DOHH2 (cell line): ENCODE measurements around the gene PPIP5K1.
"Not testable (repeated sequence)": the region's sequence is repeated elsewhere in the genome, so short reads cannot be mapped to it uniquely, and the experiment has no call there.

ENCODE experiments used
- EZH2phosphoT487 ChIP-seq: fragments of 200-600 bp; sonication (generic); IDR thresholded peaks from 2 replicates; pipeline ENCODE4 v1.6.1; 2017; ENCODE audit warnings: borderline replicate concordance, mild to moderate bottlenecking, antibody characterized with exemption, low read length, moderate library complexity, mixed read lengths
- TF ChIP-seq, protein P1 (sequence below): fragments of 200-600 bp; sonication (generic); IDR thresholded peaks from one replicate; pipeline ENCODE4 v1.5.1; 2014; ENCODE audit warnings: antibody characterized with exemption, mild to moderate bottlenecking, low read depth, low read length; ENCODE audit not compliant: poor library complexity, severe bottlenecking

DNA sequence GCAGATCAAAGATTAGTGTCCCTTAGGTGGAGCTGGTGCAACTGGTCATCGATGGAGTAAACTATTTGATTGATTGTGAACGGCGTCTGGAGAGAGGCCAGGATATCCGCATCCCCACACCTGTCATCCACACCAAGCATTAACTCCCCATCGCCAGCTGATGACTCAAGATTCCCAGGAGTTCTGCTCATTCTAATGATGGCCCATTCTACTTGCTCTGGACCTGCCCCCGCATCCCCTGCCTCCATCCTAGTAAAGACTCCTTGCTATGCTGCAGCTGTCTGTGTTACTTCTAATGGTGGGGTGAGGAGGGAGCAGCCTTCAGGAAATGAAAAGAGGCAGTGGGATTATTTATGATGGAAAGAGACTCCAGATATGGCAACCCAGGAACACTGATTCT, 9.1 kb upstream of the PPIP5K1 start:
- TF ChIP-seq, protein P1, sequence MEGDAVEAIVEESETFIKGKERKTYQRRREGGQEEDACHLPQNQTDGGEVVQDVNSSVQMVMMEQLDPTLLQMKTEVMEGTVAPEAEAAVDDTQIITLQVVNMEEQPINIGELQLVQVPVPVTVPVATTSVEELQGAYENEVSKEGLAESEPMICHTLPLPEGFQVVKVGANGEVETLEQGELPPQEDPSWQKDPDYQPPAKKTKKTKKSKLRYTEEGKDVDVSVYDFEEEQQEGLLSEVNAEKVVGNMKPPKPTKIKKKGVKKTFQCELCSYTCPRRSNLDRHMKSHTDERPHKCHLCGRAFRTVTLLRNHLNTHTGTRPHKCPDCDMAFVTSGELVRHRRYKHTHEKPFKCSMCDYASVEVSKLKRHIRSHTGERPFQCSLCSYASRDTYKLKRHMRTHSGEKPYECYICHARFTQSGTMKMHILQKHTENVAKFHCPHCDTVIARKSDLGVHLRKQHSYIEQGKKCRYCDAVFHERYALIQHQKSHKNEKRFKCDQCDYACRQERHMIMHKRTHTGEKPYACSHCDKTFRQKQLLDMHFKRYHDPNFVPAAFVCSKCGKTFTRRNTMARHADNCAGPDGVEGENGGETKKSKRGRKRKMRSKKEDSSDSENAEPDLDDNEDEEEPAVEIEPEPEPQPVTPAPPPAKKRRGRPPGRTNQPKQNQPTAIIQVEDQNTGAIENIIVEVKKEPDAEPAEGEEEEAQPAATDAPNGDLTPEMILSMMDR: not testable (repeated sequence)
- TF ChIP-seq EZH2phosphoT487: not testable (repeated sequence)
